Testis (tissue), 3 donors: ENCODE data around the gene TUBG1. TPM values are rescaled to one million over a fixed set of nuclear protein-coding genes. Genes with fewer than 3 reads are reported as not detected.

Experiments
- DNase-seq: peaks from one replicate; pipeline ENCODE4 v3.0.0-alpha.2; 2019
- H3K27ac ChIP-seq, 2 donors: fragments of 200-600 bp; sonication (generic); one replicate each; pipeline ENCODE4 v1.5.1; 2019
- H3K27me3 ChIP-seq: fragments of 200-600 bp; sonication (generic); one replicate; pipeline ENCODE4 v1.5.1; 2019
- H3K36me3 ChIP-seq: fragments of 200-600 bp; sonication (generic); one replicate; pipeline ENCODE4 v1.5.1; 2017; ENCODE audit warnings: low read depth; ENCODE audit errors: missing control alignments
- H3K4me1 ChIP-seq: fragments of 200-600 bp; sonication (generic); one replicate; pipeline ENCODE4 v1.5.1; 2019
- H3K4me3 ChIP-seq, 2 donors: fragments of 200-600 bp; sonication (generic); one replicate each; pipeline ENCODE4 v1.5.1; 2017 to 2019
- H3K9me3 ChIP-seq: fragments of 200-600 bp; sonication (generic); one replicate; pipeline ENCODE4 v1.5.1; 2017
- POLR2A ChIP-seq: fragments of 450-650 bp; IDR thresholded peaks from one replicate; pipeline ENCODE4 v1.6.1; 2017; ENCODE audit warnings: antibody characterized with exemption, mild to moderate bottlenecking, moderate library complexity
- WGBS, 2 donors: methylation state at CpG; one replicate each; pipeline ENCODE4 v1.1.5; 2018; 5-methylcytosine and 5-hydroxymethylcytosine counted together
- intact Hi-C: fragments of 100-400 bp; cut with DNase I; formaldehyde crosslinking; loops from one replicate; pipeline ENCODE4 v1.15.1; 2023; ENCODE audit warnings: low total_unique reads
- polyA plus RNA-seq: library from polyadenylated mRNA; stranded (reverse); fragments of 350-450 nt; fragmentation: Illumina TruSeq; extraction: RNeasy Lipid Tissue Mini Kit (QIAGEN cat#74804); gene quantifications from one replicate; pipeline ENCODE4 v1.2.3, GENCODE V29; 2014; ENCODE audit warnings: low read depth, low replicate concordance; ENCODE audit not compliant: insufficient read depth
- total RNA-seq, 2 donors: library from RNA; depleted of rRNA; stranded (reverse); fragments of >200 nt; gene quantifications; one replicate each; pipeline ENCODE4 v1.2.3, GENCODE V29; 2016
- TF ChIP-seq, protein P1 (sequence below), 3 experiments: fragments of 450-650 bp in 2 of 3; fragments of 200-600 bp in 1 of 3; sonication (generic) in 1 of 3; IDR thresholded peaks; one replicate each; pipeline ENCODE4 v1.5.1; 2016 to 2019; ENCODE audit warnings: antibody characterized with exemption in 3 of 3, mild to moderate bottlenecking in 2 of 3, moderate library complexity in 1 of 3

Gene TUBG1
- total and polyA plus RNA-seq, 3 donors from 2014 or later: 209 to 411 (median 265) TPM

- Histone ChIP-seq H3K4me1 (no peaks in the 10 kb centered on the region), H3K27me3 (no peaks in the 10 kb centered on the region), H3K9me3 (no peaks in the 10 kb centered on the region), H3K36me3 (no peaks in the 10 kb centered on the region), H3K4me3 (no peak overlapping the region), H3K27ac (no peak overlapping the region)
- intact Hi-C loops: no loop called here
- 75 to 77% methylated on average over 9 of the region's 9 CpGs for WGBS, 2 donors
- no peak for TF ChIP-seq POLR2A
- TF ChIP-seq, protein P1, sequence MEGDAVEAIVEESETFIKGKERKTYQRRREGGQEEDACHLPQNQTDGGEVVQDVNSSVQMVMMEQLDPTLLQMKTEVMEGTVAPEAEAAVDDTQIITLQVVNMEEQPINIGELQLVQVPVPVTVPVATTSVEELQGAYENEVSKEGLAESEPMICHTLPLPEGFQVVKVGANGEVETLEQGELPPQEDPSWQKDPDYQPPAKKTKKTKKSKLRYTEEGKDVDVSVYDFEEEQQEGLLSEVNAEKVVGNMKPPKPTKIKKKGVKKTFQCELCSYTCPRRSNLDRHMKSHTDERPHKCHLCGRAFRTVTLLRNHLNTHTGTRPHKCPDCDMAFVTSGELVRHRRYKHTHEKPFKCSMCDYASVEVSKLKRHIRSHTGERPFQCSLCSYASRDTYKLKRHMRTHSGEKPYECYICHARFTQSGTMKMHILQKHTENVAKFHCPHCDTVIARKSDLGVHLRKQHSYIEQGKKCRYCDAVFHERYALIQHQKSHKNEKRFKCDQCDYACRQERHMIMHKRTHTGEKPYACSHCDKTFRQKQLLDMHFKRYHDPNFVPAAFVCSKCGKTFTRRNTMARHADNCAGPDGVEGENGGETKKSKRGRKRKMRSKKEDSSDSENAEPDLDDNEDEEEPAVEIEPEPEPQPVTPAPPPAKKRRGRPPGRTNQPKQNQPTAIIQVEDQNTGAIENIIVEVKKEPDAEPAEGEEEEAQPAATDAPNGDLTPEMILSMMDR (IDR thresholded peaks at IDR 0.05): no peak
- no peak for DNase-seq
Measured at GRCh38 chr17:42584880-42585279, 24.6 kb upstream of the TUBG1 start.

GRCh38 chr17:42585353-42585752 lies 24.1 kb upstream of the TUBG1 start:
- Histone ChIP-seq H3K4me1 (no peaks in the 10 kb centered on the region), H3K36me3 (no peaks in the 10 kb centered on the region), H3K27ac (no peak overlapping the region), H3K27me3 (no peaks in the 10 kb centered on the region), H3K4me3 (no peak overlapping the region), H3K9me3 (no peaks in the 10 kb centered on the region)
- intact Hi-C loops: no loop called here
- DNase-seq: no peak
- WGBS, 2 donors: 61 to 79% methylated on average over 1 of the region's 1 CpG
- TF ChIP-seq POLR2A: no peak
- TF ChIP-seq, protein P1 (IDR thresholded peaks at IDR 0.05): no peak

DNA sequence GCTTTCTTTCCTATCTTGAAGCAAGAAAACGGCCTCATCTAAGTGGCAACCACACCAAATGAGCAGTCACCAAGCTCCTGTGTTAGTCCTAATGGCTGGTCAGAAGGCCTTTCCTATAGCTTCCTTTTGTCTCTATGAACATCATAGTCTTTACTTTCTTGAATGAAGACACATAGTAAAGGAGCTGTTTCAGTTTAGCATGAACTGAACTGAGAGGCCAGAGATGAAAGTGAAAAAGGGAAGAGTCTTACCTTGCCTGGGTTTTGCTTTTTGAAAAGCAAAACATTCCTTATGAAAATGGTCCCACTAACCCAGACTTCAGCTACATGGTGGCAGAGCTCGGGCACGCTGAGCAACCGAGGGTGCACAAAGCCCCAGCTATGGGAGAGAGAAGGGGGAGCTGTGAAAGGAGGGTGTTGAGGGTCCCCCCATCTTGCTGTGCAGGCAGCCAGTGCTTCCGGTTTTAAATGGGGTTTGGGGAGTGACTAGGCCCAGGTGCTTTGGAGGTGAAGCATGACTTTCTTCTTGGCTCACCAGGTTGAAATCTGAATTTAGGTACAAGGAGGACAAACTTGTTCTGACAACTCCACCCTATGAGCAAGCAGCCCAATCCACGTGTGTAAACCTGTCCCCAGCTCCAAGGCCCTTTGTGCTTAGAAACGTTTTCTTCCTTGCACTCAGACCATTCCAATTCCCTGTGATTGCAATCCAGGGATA lies 22.8 kb upstream of the TUBG1 start:
- no peaks in the 10 kb centered on the region for H3K4me1 ChIP-seq
- intact Hi-C loops: no loop called here
- H3K36me3 ChIP-seq: no peaks in the 10 kb centered on the region
- H3K27me3 ChIP-seq: no peaks in the 10 kb centered on the region
- H3K9me3 ChIP-seq: no peaks in the 10 kb centered on the region
- TF ChIP-seq POLR2A: no peak
- TF ChIP-seq, protein P1 (IDR thresholded peaks at IDR 0.05): no peak
- H3K4me3 ChIP-seq: no peak overlapping the region
- WGBS, 2 donors: 73 to 79% methylated on average over 7 of the region's 7 CpGs
- H3K27ac ChIP-seq: no peak overlapping the region
- DNase-seq: no peak

GRCh38 chr17:42590886-42591285 lies 18.6 kb upstream of the TUBG1 start:
- 89 to 94% methylated on average over 2 of the region's 2 CpGs for WGBS, 2 donors
- DNase-seq: no peak
- Histone ChIP-seq H3K9me3 (no peaks in the 10 kb centered on the region), H3K27ac (no peak overlapping the region), H3K27me3 (no peaks in the 10 kb centered on the region), H3K36me3 (no peaks in the 10 kb centered on the region), H3K4me3 (no peak overlapping the region), H3K4me1 (no peaks in the 10 kb centered on the region)
- TF ChIP-seq, protein P1 (IDR thresholded peaks at IDR 0.05): no peak
- TF ChIP-seq POLR2A: no peak
- intact Hi-C loops: no loop called here

GRCh38 chr17:42591411-42591810 lies 18.1 kb upstream of the TUBG1 start:
- H3K27me3 ChIP-seq: no peaks in the 10 kb centered on the region
- no peaks in the 10 kb centered on the region for H3K4me1 ChIP-seq
- no peak for DNase-seq
- H3K9me3 ChIP-seq: no peaks in the 10 kb centered on the region
- H3K27ac ChIP-seq: no peak overlapping the region
- H3K36me3 ChIP-seq: no peaks in the 10 kb centered on the region
- TF ChIP-seq, protein P1 (IDR thresholded peaks at IDR 0.05): no peak
- no peak for TF ChIP-seq POLR2A
- WGBS, 2 donors: 92 to 94% methylated on average over 9 of the region's 9 CpGs
- H3K4me3 ChIP-seq: no peak overlapping the region
- intact Hi-C loops: no loop called here
